Urinary bladder (tissue), 4 donors: Measurements from ENCODE around the gene KLF16. TPM values are rescaled to one million over a fixed set of nuclear protein-coding genes. Genes with fewer than 3 reads are reported as not detected.
A peak's percentile ranks its signal among the peaks of the same experiment; 100 is the strongest.

ENCODE experiments used
- DNase-seq: peaks from one replicate; pipeline ENCODE4 v3.0.0-alpha.2; 2015; ENCODE audit errors: extremely low spot score
- H3K27ac ChIP-seq: one replicate; pipeline ENCODE4 v1.5.1; 2013; ENCODE audit warnings: low read depth, mild to moderate bottlenecking, moderate library complexity
- H3K36me3 ChIP-seq: one replicate; pipeline ENCODE4 v1.6.1; 2013; ENCODE audit warnings: mild to moderate bottlenecking, moderate library complexity; ENCODE audit not compliant: insufficient read depth
- H3K4me1 ChIP-seq: one replicate; pipeline ENCODE4 v1.6.1; 2013; ENCODE audit warnings: mild to moderate bottlenecking, moderate library complexity; ENCODE audit not compliant: insufficient read depth
- H3K4me3 ChIP-seq: one replicate; pipeline ENCODE4 v1.5.1; 2013; ENCODE audit warnings: low read depth, low read length
- WGBS: extraction: QIAGEN DNeasy Blood & Tissue Kit; methylation state at CpG from one replicate; pipeline ENCODE4 v1.1.7; 2013; 5-methylcytosine and 5-hydroxymethylcytosine counted together
- polyA plus RNA-seq: library from polyadenylated mRNA; stranded (reverse); fragments of 200-250 nt; gene quantifications from one replicate; pipeline ENCODE4 v1.2.3, GENCODE V29; 2013
- total RNA-seq: library from RNA; depleted of rRNA; stranded (reverse); fragments of >200 nt; gene quantifications from one replicate; pipeline ENCODE4 v1.2.3, GENCODE V29; 2014
- donor health status: healthy with polysubstance abuse.
- donor health status: healthy.

KLF16 gene
- 3.6 TPM for total RNA-seq
- polyA plus RNA-seq: 17.6 TPM

DNA sequence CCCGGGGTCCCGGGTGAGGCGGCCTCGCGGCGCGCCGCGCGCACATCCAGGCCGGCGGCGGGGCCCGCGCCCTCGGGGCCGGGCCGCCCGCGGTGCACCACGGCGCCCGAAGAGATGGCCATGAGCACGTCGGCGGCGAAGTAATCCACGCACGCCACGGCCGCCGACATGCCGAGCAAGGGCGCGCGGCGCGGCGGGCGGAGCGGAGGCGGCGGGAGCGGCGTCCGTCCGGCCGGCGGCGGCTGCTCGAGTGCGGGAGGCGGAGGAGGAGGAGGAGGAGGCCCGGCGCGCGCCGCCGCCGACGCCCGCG is at the start of gene KLF16:
Gene KLF16, minus strand, starts transcription at position 252 of the 310 bp plus-strand sequence. Its CDS starts 82 bp downstream, at position 170.
- H3K36me3 ChIP-seq: no peaks in the 10 kb centered on the region
- under 1% methylated on average over 59 of the region's 63 CpGs for WGBS
- H3K4me3 ChIP-seq: peak within 1 kb of the TSS; percentile 88
- H3K4me1 ChIP-seq: no peaks in the 10 kb centered on the region
- DNase-seq: no peak
- peak within 1 kb of the TSS; percentile 65 for H3K27ac ChIP-seq

DNA sequence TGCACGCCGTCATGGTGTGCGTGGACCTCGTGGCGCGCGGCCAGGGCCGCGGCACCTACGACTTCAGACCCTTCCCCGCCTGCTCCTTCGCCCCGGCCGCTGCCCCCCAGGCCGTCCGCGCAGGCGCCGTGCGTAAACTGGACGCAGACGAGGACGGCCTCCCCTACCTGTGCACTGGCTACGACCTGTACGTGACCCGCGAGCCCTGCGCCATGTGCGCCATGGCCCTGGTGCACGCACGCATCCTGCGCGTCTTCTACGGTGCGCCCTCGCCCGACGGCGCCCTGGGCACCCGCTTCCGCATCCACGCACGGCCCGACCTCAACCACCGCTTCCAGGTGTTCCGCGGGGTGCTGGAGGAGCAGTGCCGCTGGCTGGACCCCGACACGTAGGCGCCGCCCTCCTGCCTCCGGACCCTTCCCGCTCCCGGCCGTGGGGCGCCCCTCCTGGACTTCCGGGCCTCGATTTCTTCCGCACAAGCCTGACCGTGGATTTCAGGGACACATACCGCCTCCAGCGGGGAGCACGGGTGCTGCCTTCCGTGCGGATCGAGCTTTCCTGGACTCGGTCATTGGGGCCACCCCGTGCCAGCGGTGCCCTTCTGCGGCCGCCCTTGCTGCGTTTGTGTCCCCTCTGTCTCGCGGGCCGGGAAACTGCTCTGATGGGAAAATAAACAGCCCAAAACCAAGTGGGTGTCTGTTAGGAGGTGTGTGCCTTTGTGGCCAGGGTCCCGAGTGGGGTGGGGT is 49.6 kb upstream of the KLF16 start:
- no peak for DNase-seq
- H3K4me3 ChIP-seq: no peak overlapping the region
- peaks cover 3% of the 10 kb centered on the region for H3K4me1 ChIP-seq
- H3K27ac ChIP-seq: no peak overlapping the region
- WGBS: 98% methylated on average over 77 of the region's 77 CpGs
- H3K36me3 ChIP-seq: peaks cover 3% of the 10 kb centered on the region

DNA sequence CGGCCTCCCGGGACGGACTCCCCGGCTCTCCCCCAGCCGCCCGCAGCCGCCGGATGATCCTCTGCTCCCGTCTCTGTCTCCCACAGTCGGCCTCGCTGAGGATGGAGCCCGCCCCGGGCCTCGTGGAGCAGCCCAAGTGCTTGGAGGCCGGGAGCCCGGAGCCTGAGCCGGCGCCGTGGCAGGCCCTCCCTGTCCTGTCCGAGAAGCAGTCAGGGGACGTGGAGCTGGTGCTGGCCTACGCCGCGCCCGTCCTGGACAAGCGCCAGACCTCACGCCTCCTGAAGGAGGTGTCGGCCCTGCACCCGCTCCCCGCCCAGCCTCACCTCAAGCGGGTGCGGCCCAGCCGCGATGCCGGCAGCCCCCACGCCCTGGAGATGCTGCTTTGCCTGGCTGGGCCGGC is 48.6 kb upstream of the KLF16 start:
- WGBS: 95% methylated on average over 37 of the region's 37 CpGs
- H3K27ac ChIP-seq: no peak overlapping the region
- H3K4me1 ChIP-seq: peaks cover 3% of the 10 kb centered on the region
- DNase-seq: no peak
- peaks cover 3% of the 10 kb centered on the region for H3K36me3 ChIP-seq
- H3K4me3 ChIP-seq: no peak overlapping the region

DNA sequence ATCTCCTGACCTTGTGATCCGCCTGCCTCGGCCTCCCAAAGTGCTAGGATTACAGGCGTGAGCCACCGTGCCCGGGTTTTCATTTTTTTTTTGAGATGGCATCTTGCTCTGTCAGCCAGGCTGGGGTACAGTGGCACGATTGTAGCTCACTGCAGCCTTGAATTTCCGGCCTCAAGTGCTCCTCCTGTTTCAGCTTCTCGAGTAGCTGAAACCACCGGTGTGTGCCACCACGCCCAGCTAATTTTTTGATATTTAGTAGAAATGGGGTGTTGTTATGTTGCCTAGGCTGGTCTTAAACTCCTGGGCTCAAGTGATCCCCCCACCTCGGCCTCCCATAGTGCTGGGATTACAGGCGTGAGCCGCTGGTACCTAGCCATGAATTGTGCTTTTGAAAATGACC is 47.7 kb upstream of the KLF16 start:
- WGBS: 89% methylated on average over 13 of the region's 13 CpGs
- no peak overlapping the region for H3K4me3 ChIP-seq
- peaks cover 3% of the 10 kb centered on the region for H3K4me1 ChIP-seq
- H3K36me3 ChIP-seq: peaks cover 3% of the 10 kb centered on the region
- H3K27ac ChIP-seq: no peak overlapping the region
- no peak for DNase-seq

DNA sequence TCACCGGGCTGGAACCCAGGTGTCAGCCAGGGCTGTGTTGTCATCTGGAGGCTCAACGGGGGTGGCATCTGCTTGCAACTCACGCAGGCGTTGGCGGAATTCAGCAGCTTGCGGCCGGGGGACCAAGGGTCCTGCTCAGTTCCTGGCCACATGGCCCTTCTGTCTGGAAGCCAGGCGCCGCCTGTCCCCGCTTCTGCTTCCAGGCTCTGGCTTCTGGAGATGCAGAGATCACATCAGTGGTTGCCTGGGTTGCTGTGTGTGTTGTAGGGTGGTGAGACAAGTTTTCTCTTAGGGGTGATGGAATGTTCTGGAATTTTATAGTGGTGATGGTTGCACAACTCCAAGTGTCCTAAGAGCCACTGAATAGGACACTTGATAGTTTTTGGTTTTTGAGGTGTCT is 46.8 kb upstream of the KLF16 start:
- 93% methylated on average over 10 of the region's 10 CpGs for WGBS
- H3K27ac ChIP-seq: no peak overlapping the region
- DNase-seq: no peak

DNA sequence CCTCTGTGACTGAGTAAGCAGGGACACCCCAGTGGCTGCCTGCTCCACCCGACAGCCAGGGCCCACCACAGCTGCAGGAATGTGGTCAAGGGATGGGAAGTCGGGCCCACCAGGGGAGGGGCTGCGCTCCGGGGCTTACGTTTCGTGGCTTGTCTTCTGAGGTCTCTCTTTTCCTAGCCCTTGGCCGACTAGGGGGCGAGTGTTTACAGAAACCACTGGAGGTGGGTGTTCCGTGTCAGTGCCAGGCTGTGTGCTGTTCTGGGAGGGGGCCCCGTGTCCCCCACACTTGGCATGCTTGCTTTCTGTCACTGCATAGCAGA is 46.3 kb upstream of the KLF16 start:
- Histone ChIP-seq H3K4me3 (no peak overlapping the region), H3K27ac (no peak overlapping the region), H3K36me3 (peaks cover 3% of the 10 kb centered on the region), H3K4me1 (peaks cover 3% of the 10 kb centered on the region)
- 56% methylated on average over 10 of the region's 10 CpGs for WGBS
- DNase-seq: no peak

More for the DNA sequence above, 46.8 kb upstream of the KLF16 start:
- no peak overlapping the region for H3K4me3 ChIP-seq
- peaks cover 3% of the 10 kb centered on the region for H3K36me3 ChIP-seq
- H3K4me1 ChIP-seq: peaks cover 3% of the 10 kb centered on the region

DNA sequence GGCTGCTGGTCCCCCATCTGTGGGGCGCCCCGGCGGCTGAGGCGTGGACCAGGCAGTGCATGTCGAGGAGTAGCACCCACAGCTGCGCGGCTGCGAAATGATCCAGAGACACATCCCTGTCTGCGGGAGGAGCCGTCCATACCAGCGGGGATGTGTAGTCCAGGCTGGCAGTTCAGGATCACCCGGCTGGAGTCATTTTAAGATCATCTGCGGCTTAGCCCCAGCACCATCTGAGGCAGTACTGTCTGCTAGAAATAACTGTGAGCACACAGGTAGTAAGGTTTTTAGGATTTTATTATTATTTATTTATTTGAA is 44.9 kb upstream of the KLF16 start:
- Histone ChIP-seq H3K4me3 (no peak overlapping the region), H3K27ac (no peak overlapping the region), H3K36me3 (peaks cover 3% of the 10 kb centered on the region), H3K4me1 (peaks cover 3% of the 10 kb centered on the region)
- no peak for DNase-seq
- 90% methylated on average over 13 of the region's 13 CpGs for WGBS

DNA sequence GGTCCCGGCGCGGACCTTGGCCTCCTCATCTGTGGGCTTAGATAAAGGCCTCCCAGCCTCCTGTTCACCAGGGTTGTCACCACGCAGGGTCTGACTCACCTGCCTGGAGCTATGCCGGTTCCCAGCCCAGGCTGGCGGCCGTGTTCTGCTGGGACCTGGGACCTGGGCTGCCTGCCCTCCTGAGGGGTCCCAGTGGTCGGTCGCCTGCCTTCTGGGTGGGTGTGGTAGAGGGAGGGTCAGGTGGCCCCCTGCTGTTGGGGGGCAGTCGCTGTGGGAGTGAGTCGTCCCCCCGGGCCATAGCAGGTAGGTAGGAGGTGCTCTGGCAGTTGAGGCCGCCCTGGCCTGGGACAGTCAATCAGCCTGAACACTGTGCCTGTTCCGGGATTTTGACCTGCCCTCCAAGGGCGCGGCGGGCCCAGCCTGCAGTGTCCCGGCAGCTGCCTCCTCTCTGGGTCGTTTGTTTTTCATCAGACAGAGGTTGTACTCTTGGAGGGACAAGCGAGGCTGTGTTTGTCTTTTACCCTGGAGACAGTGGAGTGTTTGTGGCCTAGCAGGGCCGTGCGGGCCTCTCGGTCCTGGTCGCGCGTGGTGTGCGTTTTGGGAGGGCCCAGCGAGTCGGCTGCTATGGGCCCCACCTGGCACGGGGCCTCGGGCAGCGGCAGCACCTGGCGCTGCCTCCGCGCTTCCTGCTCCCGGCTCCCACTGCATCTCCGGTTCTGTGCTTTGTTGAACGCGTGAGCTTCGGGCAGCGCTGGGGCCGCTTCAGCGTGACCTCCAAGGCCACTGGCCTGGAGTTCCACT is 44.4 kb upstream of the KLF16 start:
- Histone ChIP-seq H3K4me1 (peaks cover 3% of the 10 kb centered on the region), H3K36me3 (peaks cover 3% of the 10 kb centered on the region), H3K27ac (no peak overlapping the region), H3K4me3 (no peak overlapping the region)
- 79% methylated on average over 43 of the region's 43 CpGs for WGBS
- DNase-seq: no peak

DNA sequence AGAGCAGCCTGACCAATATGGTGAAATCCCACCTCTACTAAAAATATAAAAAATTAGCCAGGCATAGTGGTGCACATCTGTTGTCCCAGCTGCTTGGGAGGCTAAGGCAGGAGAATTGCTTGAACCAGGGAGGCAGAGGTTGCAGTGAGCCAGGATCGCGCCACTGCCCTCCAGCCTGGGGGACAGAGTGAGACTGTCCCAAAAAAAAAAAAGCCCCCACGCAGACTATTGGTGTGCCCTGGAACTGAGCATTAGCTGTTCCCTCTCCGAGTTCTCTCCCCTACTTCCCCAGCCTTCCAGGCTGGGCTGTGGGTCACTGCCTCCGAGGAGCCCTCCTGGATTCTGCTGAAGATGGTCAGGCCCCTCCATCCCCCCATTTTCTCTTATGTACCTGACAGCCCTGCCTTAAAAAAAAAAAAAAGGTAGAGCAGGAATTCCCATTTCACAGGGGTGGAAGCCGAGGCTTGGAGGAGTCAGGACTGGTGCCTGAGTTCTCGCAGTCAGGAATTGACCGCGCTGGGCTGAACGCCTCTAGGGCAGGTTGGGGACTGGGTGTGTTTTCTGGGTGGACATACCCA is 43.7 kb upstream of the KLF16 start:
- H3K27ac ChIP-seq: no peak overlapping the region
- H3K36me3 ChIP-seq: peaks cover 2% of the 10 kb centered on the region
- 94% methylated on average over 10 of the region's 10 CpGs for WGBS
- H3K4me1 ChIP-seq: peaks cover 3% of the 10 kb centered on the region
- H3K4me3 ChIP-seq: no peak overlapping the region
- DNase-seq: no peak

DNA sequence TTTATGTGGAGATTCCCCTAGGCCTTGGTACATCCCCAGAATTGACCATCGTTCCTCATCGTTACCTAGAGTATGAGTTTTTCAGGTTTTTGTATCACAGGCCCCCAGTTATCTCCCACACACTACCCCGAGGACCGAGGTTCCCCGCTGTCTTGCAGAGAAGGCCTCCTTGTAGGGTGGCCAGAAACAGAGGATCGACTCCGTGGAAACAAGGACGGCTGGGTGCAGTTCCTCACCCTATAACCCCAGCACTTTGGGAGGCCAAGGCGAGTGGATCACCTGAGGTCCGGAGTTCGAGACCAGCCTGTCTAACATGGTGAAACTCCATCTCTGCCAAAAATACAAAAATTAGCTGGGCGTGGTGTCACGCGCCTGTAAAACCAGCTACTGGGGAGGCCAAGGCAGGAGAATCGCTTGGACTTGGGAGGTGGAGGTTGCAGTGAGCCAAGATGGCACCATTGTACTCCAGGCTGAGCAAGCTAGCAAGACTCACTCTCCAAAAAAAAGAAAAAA is 42.5 kb upstream of the KLF16 start:
- no peak for DNase-seq
- WGBS: 75% methylated on average over 15 of the region's 15 CpGs
- peak overlapping the region; percentile 74 for H3K4me3 ChIP-seq
- no peaks in the 10 kb centered on the region for H3K36me3 ChIP-seq
- no peak overlapping the region for H3K27ac ChIP-seq
- peaks cover 3% of the 10 kb centered on the region for H3K4me1 ChIP-seq

DNA sequence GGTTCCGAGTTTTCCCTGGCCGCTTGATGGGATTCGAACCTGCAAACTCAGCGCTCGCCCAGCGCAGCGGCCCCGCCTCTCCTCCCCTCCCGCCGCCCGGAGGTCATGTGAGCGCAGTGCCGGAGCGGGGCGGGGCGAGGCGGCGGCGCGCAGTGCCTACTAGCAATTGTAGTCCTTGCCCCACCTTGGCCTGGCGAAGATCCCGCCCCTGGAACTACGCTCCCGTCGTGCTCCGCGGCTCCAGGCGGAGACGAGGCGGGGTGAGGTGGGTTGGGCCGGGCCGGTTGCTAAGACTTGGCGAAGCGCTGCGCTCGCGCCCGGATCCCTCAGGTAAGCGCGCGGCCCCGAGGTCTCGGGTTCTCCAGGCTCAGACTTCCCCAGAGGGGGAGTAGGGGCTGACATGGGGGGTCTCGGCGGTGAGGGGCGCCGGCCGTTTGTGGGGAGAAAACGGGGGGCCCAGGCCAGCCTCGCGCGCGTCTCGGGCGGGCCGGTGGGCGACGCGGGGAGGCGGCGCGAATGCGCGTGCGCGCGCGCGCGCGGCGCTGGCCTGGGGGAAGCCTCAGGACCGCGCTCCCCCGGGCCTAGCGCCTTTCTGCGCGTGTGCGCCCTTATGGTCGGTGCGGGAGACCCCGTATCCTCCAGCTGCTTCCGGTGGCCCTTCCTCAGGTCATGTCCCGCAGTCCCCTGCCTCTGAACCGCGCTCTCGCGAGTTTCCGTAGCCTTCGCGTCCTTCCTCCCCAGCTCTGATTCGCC is 41.9 kb upstream of the KLF16 start, which contains the start of the genes ADAT3 and SCAMP4:
Gene ADAT3, plus strand, starts transcription at position 290 of the 753 bp plus-strand sequence. CDS start 6,649 bp downstream, outside the sequence.
Gene SCAMP4, plus strand, starts transcription at position 290 of the 753 bp plus-strand sequence. CDS start 9,621 bp downstream, outside the sequence.
- under 1% methylated on average over 92 of the region's 92 CpGs for WGBS
- Histone ChIP-seq H3K4me3 (peak within 1 kb of the TSS; percentile 74), H3K4me1 (peaks cover 3% of the 10 kb centered on the region), H3K27ac (peak within 1 kb of the TSS; percentile 91), H3K36me3 (no peaks in the 10 kb centered on the region)
- DNase-seq: peak; percentile 94

DNA sequence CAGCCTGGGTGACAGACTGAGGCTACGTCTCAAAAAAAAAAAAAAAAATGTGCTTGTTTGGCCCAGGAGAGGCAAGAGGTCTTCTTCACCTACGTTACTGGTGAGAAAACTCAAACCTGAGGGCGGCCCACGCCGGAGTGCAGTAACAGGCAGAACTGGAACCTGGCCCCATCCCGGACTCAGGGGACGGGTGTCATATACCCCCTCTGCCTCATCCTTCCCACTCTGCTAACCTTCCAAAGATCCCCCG is 41.4 kb upstream of the KLF16 start:
- Histone ChIP-seq H3K4me3 (no peak overlapping the region), H3K36me3 (no peaks in the 10 kb centered on the region), H3K27ac (peak overlapping the region; percentile 91), H3K4me1 (peaks cover 3% of the 10 kb centered on the region)
- no peak for DNase-seq
- 40% methylated on average over 8 of the region's 8 CpGs for WGBS

DNA sequence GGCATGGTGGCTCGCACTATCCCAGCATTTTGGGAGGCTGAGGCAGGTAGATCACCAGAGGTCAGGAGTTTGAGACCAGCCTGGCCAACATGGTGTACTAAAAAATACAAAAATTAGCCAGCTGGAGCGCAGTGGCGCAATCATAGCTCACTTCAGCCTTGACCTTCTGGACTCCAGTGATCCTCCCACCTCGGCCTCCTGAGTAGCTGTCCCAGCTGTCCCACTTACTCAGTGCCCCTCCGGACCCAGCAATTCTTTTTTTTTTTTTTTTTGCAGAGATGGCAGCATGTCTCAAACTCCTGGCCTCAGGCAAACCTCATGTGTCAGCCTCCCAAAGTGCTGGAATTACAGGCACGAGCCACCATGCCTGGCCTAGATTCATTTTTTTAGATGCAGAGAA is 39.5 kb upstream of the KLF16 start:
- 73% methylated on average over 6 of the region's 6 CpGs for WGBS
- no peaks in the 10 kb centered on the region for H3K4me1 ChIP-seq
- no peak for DNase-seq
- no peak overlapping the region for H3K27ac ChIP-seq
- H3K36me3 ChIP-seq: no peaks in the 10 kb centered on the region
- H3K4me3 ChIP-seq: no peak overlapping the region
